Activated effector memory CD4-positive, alpha-beta T cell treated with anti-CD3 and anti-CD28 coated beads, Interleukin-2, amount 50 U/mL, for 16 hours (primary cell): ENCODE measurements around the gene COL1A2.

Experiments used
- DNase-seq: peaks from one replicate; pipeline ENCODE4 v3.0.0-alpha.2; 2020

COL1A2 gene

GRCh38 chr7:94439893-94440381 lies 45.2 kb downstream of the COL1A2 start:
- no peak for DNase-seq

DNA sequence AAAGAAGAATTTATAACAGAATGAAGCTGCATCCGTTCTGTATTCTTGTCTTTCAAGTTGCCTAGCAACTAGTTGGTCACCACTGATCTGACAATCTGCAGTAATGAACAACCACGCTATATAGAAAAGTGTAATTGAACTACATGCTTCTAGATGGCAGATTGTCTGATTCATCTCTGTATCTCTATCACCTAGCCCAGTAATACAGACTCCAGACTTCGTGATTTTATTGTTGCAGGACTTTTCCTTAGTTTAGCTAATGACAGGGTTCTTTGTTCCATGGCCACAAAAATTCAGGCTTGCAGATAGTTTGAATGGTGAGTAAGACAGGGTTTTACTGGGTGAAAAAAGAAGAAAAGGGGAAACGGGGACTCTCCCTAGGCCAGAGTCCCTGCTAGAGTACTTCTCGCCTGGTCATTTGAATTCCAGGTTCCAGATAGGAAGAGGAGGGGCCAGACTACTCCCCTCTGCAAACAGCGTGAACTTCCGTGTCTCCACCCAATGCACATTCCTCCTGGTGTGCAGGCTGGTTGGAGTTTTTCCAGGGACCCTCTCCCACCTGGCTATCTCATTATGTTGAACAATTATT lies 45.9 kb downstream of the COL1A2 start:
- DNase-seq, result no peak

- DNase-seq, result no peak
Measured at GRCh38 chr7:94441138-94441537, 46.4 kb downstream of the COL1A2 start.

DNA sequence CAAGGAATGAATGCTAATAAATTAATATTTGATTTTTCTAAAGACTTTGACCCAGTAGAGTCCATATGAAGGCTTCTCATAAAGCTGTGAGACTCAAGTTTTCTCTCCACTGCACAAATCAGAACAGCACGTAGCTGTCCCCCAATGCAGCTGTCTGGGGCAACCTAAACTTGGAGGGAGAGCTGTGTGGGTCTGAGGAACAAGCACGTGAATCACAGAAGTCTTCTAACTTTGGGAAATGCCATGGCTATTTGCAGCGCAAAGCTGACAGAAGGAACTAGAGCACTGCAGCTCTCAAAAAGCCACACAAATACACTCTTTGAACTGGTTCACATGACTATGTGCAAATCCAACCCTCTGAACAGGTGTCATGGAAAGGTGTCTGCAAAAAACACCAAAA lies 47.9 kb downstream of the COL1A2 start:
- no peak for DNase-seq

- DNase-seq, result no peak
Measured at GRCh38 chr7:94444813-94445212, 50.1 kb downstream of the COL1A2 start.

GRCh38 chr7:94445696-94446194 lies 51.0 kb downstream of the COL1A2 start:
- no peak for DNase-seq

- DNase-seq, result no peak
Measured at GRCh38 chr7:94446308-94446707, 51.6 kb downstream of the COL1A2 start.

GRCh38 chr7:94449151-94449725 lies 54.5 kb downstream of the COL1A2 start:
- no peak for DNase-seq

- DNase-seq, result no peak
Measured at GRCh38 chr7:94450044-94450697, 55.5 kb downstream of the COL1A2 start.

- no peak for DNase-seq
Measured at GRCh38 chr7:94451187-94451586, 56.5 kb downstream of the COL1A2 start.

DNA sequence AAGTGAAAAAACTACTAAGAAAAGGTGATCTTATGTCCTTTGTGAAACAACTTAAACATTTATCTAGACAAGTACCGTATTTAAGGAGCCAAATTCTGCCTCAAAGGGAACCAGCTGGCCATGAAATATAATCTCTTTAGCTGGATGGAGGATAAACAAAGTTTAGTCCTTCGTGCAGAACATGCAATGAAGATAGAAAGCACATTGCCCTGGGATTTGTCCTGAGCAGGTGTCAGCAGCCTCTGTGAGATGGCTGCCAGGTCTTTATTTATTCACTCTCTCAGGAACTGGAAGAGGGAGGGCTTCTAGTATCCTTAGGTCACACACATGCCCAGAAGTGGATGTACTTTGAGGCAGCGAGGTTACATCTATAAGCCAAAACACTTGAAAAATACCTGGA lies 57.5 kb downstream of the COL1A2 start:
- DNase-seq, result no peak

- DNase-seq, result no peak
Measured at GRCh38 chr7:94453898-94454297, 59.2 kb downstream of the COL1A2 start.

DNA sequence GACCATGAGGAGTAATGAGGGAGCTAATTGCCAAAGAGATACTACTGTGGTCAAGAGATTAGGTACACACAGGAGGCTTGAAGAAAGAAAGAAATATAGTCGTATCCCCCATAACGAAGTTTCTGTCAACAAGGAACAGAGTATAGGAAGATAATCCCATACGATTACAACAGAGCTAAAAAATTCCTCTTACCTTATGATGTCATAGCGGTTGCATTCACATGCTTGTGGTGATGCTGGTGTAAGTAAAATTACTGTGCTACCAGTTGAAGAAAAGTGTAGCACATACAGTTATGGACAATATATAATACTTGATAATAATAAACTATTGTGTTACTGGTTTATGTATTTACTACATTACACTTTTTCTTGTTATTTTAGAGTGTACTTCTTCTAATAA lies 63.3 kb downstream of the COL1A2 start:
- DNase-seq, result no peak

GRCh38 chr7:94466516-94466915 lies 71.8 kb downstream of the COL1A2 start:
- no peak for DNase-seq

- no peak for DNase-seq
Measured at GRCh38 chr7:94471604-94472003, 76.9 kb downstream of the COL1A2 start.

GRCh38 chr7:94472608-94473007 lies 77.9 kb downstream of the COL1A2 start:
- DNase-seq, result no peak

GRCh38 chr7:94476251-94476840 lies 81.7 kb downstream of the COL1A2 start:
- no peak for DNase-seq

GRCh38 chr7:94477878-94478277 lies 83.2 kb downstream of the COL1A2 start:
- no peak for DNase-seq

DNA sequence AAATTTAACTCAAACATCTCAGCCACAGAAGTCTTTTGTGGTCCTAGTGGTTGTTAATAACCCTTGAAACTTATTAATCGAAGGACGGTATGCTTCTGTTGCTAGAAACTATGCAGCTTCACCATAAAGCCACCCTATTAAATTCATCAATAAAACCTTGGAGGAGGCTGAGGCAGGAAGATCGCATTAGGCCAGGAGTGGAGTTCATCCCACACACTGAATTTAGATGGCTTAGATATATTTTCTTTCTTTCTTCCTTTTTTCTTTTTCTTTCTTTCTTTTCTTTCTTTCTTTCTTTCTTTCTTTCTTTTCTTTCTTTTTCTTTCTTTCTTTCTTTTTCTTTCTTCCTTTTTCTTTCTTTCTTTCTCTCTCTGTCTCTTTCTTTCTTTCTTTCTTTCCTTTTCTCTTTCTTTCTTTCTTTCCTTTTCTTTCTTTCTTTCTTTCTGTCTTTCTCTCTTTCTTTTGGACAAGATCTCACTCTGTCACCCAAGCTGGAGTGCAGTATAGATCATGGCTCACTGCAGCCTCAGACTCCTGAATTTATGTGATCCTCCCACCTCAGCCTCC lies 84.0 kb downstream of the COL1A2 start:
- DNase-seq, result no peak
